CD4-positive, alpha-beta T cell (primary cell): Measurements from ENCODE around the gene KIF2A. TPM values are rescaled to one million over a fixed set of nuclear protein-coding genes. Genes with fewer than 3 reads are reported as not detected.

Source experiments
- ATAC-seq: fragments of 200-7000 bp; cut with Tn5 transposase; one replicate; pipeline ENCODE4 v1.10.0; 2022; ENCODE audit warnings: mild to moderate bottlenecking; ENCODE audit not compliant: poor library complexity
- CTCF ChIA-PET: fragments of 350-600 bp; sonication (Branson Sonifier 250); formaldehyde crosslinking; loops from one replicate; lab custom pipeline; 2021; ENCODE audit warnings: antibody characterized with exemption, inconsistent platforms; lab: Charles Lee
- POLR2A ChIA-PET: fragments of 350-600 bp; sonication (Branson Sonifier 250); formaldehyde crosslinking; loops from one replicate; lab custom pipeline; 2021; ENCODE audit warnings: antibody characterized with exemption, inconsistent platforms; lab: Charles Lee
- DNase-seq, 14 experiments: peaks; one replicate each; pipeline ENCODE4 v3.0.0-alpha.2; 2013 to 2020; ENCODE audit warnings: mixed read lengths in 2 of 14
- H3K27ac ChIP-seq, 2 donors: one replicate each; pipeline versions ENCODE4 v1.5.1 to v1.7.0; 2013; ENCODE audit warnings: low read length in 2 of 2, low read depth in 1 of 2, mild to moderate bottlenecking in 1 of 2
- H3K27me3 ChIP-seq, 2 experiments: 1 replicate in 1 of 2; 2 replicates in 1 of 2; pipeline versions ENCODE4 v1.6.1 to v1.7.0; 2013; ENCODE audit warnings: low read length in 2 of 2, control low read depth in 1 of 2, mild to moderate bottlenecking in 1 of 2, moderate library complexity in 1 of 2; ENCODE audit not compliant: insufficient read depth in 2 of 2, control insufficient read depth in 1 of 2
- H3K36me3 ChIP-seq: one replicate; pipeline ENCODE4 v1.6.1; 2013; ENCODE audit warnings: low read length, control low read depth; ENCODE audit not compliant: insufficient read depth
- H3K4me1 ChIP-seq: one replicate; pipeline ENCODE4 v1.6.1; 2013; ENCODE audit warnings: low read length, control low read depth; ENCODE audit not compliant: insufficient read depth
- H3K4me3 ChIP-seq: one replicate; pipeline ENCODE4 v1.5.1; 2013; ENCODE audit warnings: mild to moderate bottlenecking, low read length, moderate library complexity
- H3K9me3 ChIP-seq, 2 experiments: 1 replicate in 1 of 2; 2 replicates in 1 of 2; pipeline versions ENCODE4 v1.6.1 to v1.7.0; 2013; ENCODE audit warnings: low read length in 2 of 2, mild to moderate bottlenecking in 2 of 2, control low read depth in 1 of 2, moderate library complexity in 1 of 2; ENCODE audit not compliant: control insufficient read depth in 1 of 2, insufficient read depth in 1 of 2
- H3K27ac Mint-ChIP-seq: one replicate; pipeline ENCODE4 v1.8.0; 2020; ENCODE audit warnings: mixed read lengths
- H3K27me3 Mint-ChIP-seq: one replicate; pipeline ENCODE4 v1.8.0; 2021; ENCODE audit warnings: mixed read lengths
- H3K36me3 Mint-ChIP-seq: one replicate; pipeline ENCODE4 v1.8.0; 2021; ENCODE audit warnings: low read depth, mixed read lengths
- H3K4me1 Mint-ChIP-seq: one replicate; pipeline ENCODE4 v1.8.0; 2021; ENCODE audit warnings: low read depth, mixed read lengths
- H3K4me3 Mint-ChIP-seq: one replicate; pipeline ENCODE4 v1.8.0; 2020; ENCODE audit warnings: mild to moderate bottlenecking, mixed read lengths
- H3K9me3 Mint-ChIP-seq: one replicate; pipeline ENCODE4 v1.8.0; 2020; ENCODE audit warnings: mixed read lengths
- CTCF ChIP-seq: fragments of 200-600 bp; IDR thresholded peaks from one replicate; pipeline ENCODE4 v1.8.0; 2022; ENCODE audit warnings: antibody characterized with exemption, mild to moderate bottlenecking
- intact Hi-C, 2 experiments: fragments of 100-400 bp; cut with DNase I in 1 of 2; cut with micrococcal nuclease in 1 of 2; formaldehyde crosslinking; loops; one replicate each; pipeline versions ENCODE4 v1.15.1 to v1.9.0; 2023 to 2025; cut with DNase I, micrococcal nuclease
- total RNA-seq, 174 experiments: library from RNA in 2 of 174; stranded (reverse) in 2 of 174; gene quantifications; one replicate each; pipeline ENCODE4 v1.2.3 and lab custom pipeline; 2021 to 2026

Gene KIF2A
- total RNA-seq, 2 experiments from 2014 or later, result 78.4 to 81.8 TPM

GRCh38 chr5:62299600-62299999 is 6.4 kb upstream of the KIF2A start:
- no peaks in the 10 kb centered on the region for H3K36me3 Mint-ChIP-seq
- POLR2A ChIA-PET, result interaction anchor here (0.9 to 1.5 kb wide), 6 partner anchors 8 to 43 kb away, joined by 3 to 4 read pairs (median 3); no protein-coding TSS in a partner anchor
- intact Hi-C loops, result loop anchor here in 1 of 2 experiments (2.0 kb wide), 1 partner anchor 43 kb away; no protein-coding TSS in a partner anchor
- Histone ChIP-seq H3K4me3 (no peak overlapping the region), H3K36me3 (no peaks in the 10 kb centered on the region), H3K27me3 (no peaks in the 10 kb centered on the region), H3K27ac (peak overlapping the region in 1 of 2 donors; percentile 39), H3K4me1 (peaks cover 37% of the 10 kb centered on the region), H3K9me3 (no peaks in the 10 kb centered on the region)
- no peaks in the 10 kb centered on the region for H3K27me3 Mint-ChIP-seq
- DNase-seq, result peak in 5 of 14 experiments; percentile 3 to 81 (median 76)
- CTCF ChIA-PET, result no interaction called here
- peak; percentile 82 for ATAC-seq
- H3K4me3 Mint-ChIP-seq, result peak overlapping the region; percentile 60
- H3K4me1 Mint-ChIP-seq, result peaks cover 60% of the 10 kb centered on the region
- H3K27ac Mint-ChIP-seq, result peak overlapping the region; percentile 88
- no peaks in the 10 kb centered on the region for H3K9me3 Mint-ChIP-seq
- no peak for TF ChIP-seq CTCF

GRCh38 chr5:62305358-62305714 is 670 bp upstream of the KIF2A start:
- peak overlapping the region; percentile 84 to 86 for H3K27ac ChIP-seq
- Mint-ChIP-seq H3K4me1 (peaks cover 53% of the 10 kb centered on the region), H3K4me3 (peak overlapping the region; percentile 93), H3K27ac (peak overlapping the region; percentile 94), H3K36me3 (peaks cover 30% of the 10 kb centered on the region), H3K9me3 (no peaks in the 10 kb centered on the region), H3K27me3 (no peaks in the 10 kb centered on the region)
- POLR2A ChIA-PET, result interaction anchor here (0.8 to 1.7 kb wide), 25 partner anchors 9 to 974 kb away, joined by 3 to 61 read pairs (median 5); partner anchors contain the start of genes DIMT1, IPO11 and LRRC70
- H3K27me3 ChIP-seq, result no peaks in the 10 kb centered on the region
- H3K4me1 ChIP-seq, result peaks cover 31% of the 10 kb centered on the region
- TF ChIP-seq CTCF, result no peak
- CTCF ChIA-PET, result interaction anchor here (0.9 to 1.8 kb wide), 4 partner anchors 8 to 107 kb away, joined by 3 to 7 read pairs (median 4); partner anchors contain the start of gene IPO11
- H3K9me3 ChIP-seq, result no peaks in the 10 kb centered on the region
- intact Hi-C loops, result loop anchor here (5.0 to 10.0 kb wide), 4 partner anchors 37 to 97 kb away; partner anchors contain the start of gene DIMT1 (in 1 of the 2)
- peak; percentile 25 for ATAC-seq
- H3K36me3 ChIP-seq, result peaks cover 12% of the 10 kb centered on the region
- no peak for DNase-seq
- H3K4me3 ChIP-seq, result peak overlapping the region; percentile 61

GRCh38 chr5:62306323-62306895 is 403 bp downstream of the KIF2A start:
- ChIA-PET POLR2A (interaction anchor here (0.7 to 1.7 kb wide), 24 partner anchors 9 to 975 kb away, joined by 3 to 61 read pairs (median 6); partner anchors contain the start of genes DIMT1, IPO11 and LRRC70), CTCF (interaction anchor here (0.6 to 1.8 kb wide), 6 partner anchors 9 to 106 kb away, joined by 3 to 7 read pairs (median 4); partner anchors contain the start of gene IPO11)
- ATAC-seq, result peak; percentile 36
- DNase-seq, result peak in 1 of 14 experiments; percentile 81
- no peak for TF ChIP-seq CTCF
- H3K36me3 Mint-ChIP-seq, result peaks cover 40% of the 10 kb centered on the region
- H3K27me3 Mint-ChIP-seq, result no peaks in the 10 kb centered on the region
- Histone ChIP-seq H3K36me3 (peaks cover 23% of the 10 kb centered on the region), H3K27ac (peak overlapping the region; percentile 77 to 84), H3K9me3 (no peaks in the 10 kb centered on the region), H3K4me1 (peaks cover 36% of the 10 kb centered on the region), H3K4me3 (peak overlapping the region; percentile 78), H3K27me3 (no peaks in the 10 kb centered on the region)
- H3K27ac Mint-ChIP-seq, result peak overlapping the region; percentile 94
- no peaks in the 10 kb centered on the region for H3K9me3 Mint-ChIP-seq
- H3K4me1 Mint-ChIP-seq, result peaks cover 60% of the 10 kb centered on the region
- intact Hi-C loops, result loop anchor here (2.0 to 10.0 kb wide), 5 partner anchors 36 to 106 kb away; partner anchors contain the start of genes DIMT1 (in 1 of the 2) and IPO11 (in 1 of the 2)
- peak overlapping the region; percentile 92 for H3K4me3 Mint-ChIP-seq
